Measurements from ENCODE around the gene PAX3.

PAX3 gene

GRCh38 chr2:222298311-222299150, at the start of gene PAX3:
Gene PAX3 (minus strand): TSS chr2:222298998. CDS start chr2:222298615, 383 bp downstream.
- Histone ChIP-seq H2AFZ (ENCODE audit: low read depth, low read length, severe bottlenecking) (no peak within 1 kb of the TSS), H3K4me3 (ENCODE audit: insufficient read depth, low read length, poor library complexity, severe bottlenecking) (no peak within 1 kb of the TSS), H3F3A (ENCODE audit: insufficient read depth) (no peaks in the 10 kb centered on the region), H3K27me3 (ENCODE audit: low read length) (no peaks in the 10 kb centered on the region), H4K20me1 (ENCODE audit: low read depth, low read length) (no peaks in the 10 kb centered on the region), H3K9ac (ENCODE audit: low read length) (no peak within 1 kb of the TSS), H3K9me2 (replicated peaks; ENCODE audit: insufficient read depth, low read length) (no peaks in the 10 kb centered on the region), H3K9me3 (ENCODE audit: insufficient read depth, low read length) (no peaks in the 10 kb centered on the region), H3K36me3 (ENCODE audit: low read length) (no peaks in the 10 kb centered on the region), H3K4me2 (ENCODE audit: low read depth, low read length, poor library complexity, severe bottlenecking) (no peak within 1 kb of the TSS), H3K27ac (ENCODE audit: low read depth, low read length) (no peak within 1 kb of the TSS), H3K79me2 (ENCODE audit: insufficient read depth, low read length) (no peaks in the 10 kb centered on the region)
- TF ChIP-seq CTCF (IDR thresholded peaks at IDR 0.05; ENCODE audit: insufficient read depth, low read length, poor library complexity, severe bottlenecking) (no peak), EZH2phosphoT487 (conservative IDR thresholded peaks at IDR 0.05; ENCODE audit: low read length) (no peak)

GRCh38 chr2:222341331-222341730, 42.5 kb upstream of the PAX3 start:
- TF ChIP-seq CTCF (IDR thresholded peaks at IDR 0.05; ENCODE audit: insufficient read depth, low read length, poor library complexity, severe bottlenecking) (no peak), EZH2phosphoT487 (conservative IDR thresholded peaks at IDR 0.05; ENCODE audit: low read length) (no peak)
- Histone ChIP-seq H3K4me2 (ENCODE audit: low read depth, low read length, poor library complexity, severe bottlenecking) (no peak overlapping the region), H3K27me3 (ENCODE audit: low read length) (no peaks in the 10 kb centered on the region), H3K27ac (ENCODE audit: low read depth, low read length) (no peak overlapping the region), H3K36me3 (ENCODE audit: low read length) (no peaks in the 10 kb centered on the region), H4K20me1 (ENCODE audit: low read depth, low read length) (no peaks in the 10 kb centered on the region), H3K9ac (ENCODE audit: low read length) (no peak overlapping the region), H3F3A (ENCODE audit: insufficient read depth) (no peaks in the 10 kb centered on the region), H2AFZ (ENCODE audit: low read depth, low read length, severe bottlenecking) (no peak overlapping the region), H3K79me2 (ENCODE audit: insufficient read depth, low read length) (no peaks in the 10 kb centered on the region), H3K9me2 (replicated peaks; ENCODE audit: insufficient read depth, low read length) (no peaks in the 10 kb centered on the region), H3K9me3 (ENCODE audit: insufficient read depth, low read length) (no peaks in the 10 kb centered on the region), H3K4me3 (ENCODE audit: insufficient read depth, low read length, poor library complexity, severe bottlenecking) (no peak overlapping the region)

- H3K4me3 ChIP-seq (ENCODE audit: insufficient read depth, low read length, poor library complexity, severe bottlenecking) = no peak overlapping the region
- no peaks in the 10 kb centered on the region for H3K36me3 ChIP-seq (ENCODE audit: low read length)
- no peak overlapping the region for H3K9ac ChIP-seq (ENCODE audit: low read length)
- no peak overlapping the region for H3K4me2 ChIP-seq (ENCODE audit: low read depth, low read length, poor library complexity, severe bottlenecking)
- no peaks in the 10 kb centered on the region for H3K9me3 ChIP-seq (ENCODE audit: insufficient read depth, low read length)
- no peaks in the 10 kb centered on the region for H3K27me3 ChIP-seq (ENCODE audit: low read length)
- H3F3A ChIP-seq (ENCODE audit: insufficient read depth) = no peaks in the 10 kb centered on the region
- H3K9me2 ChIP-seq (replicated peaks; ENCODE audit: insufficient read depth, low read length) = no peaks in the 10 kb centered on the region
- H3K79me2 ChIP-seq (ENCODE audit: insufficient read depth, low read length) = no peaks in the 10 kb centered on the region
- no peaks in the 10 kb centered on the region for H4K20me1 ChIP-seq (ENCODE audit: low read depth, low read length)
- no peak overlapping the region for H2AFZ ChIP-seq (ENCODE audit: low read depth, low read length, severe bottlenecking)
- TF ChIP-seq CTCF (IDR thresholded peaks at IDR 0.05; ENCODE audit: insufficient read depth, low read length, poor library complexity, severe bottlenecking) (no peak), EZH2phosphoT487 (conservative IDR thresholded peaks at IDR 0.05; ENCODE audit: low read length) (no peak)
- no peak overlapping the region for H3K27ac ChIP-seq (ENCODE audit: low read depth, low read length)
These were observed 39.6 kb upstream of the PAX3 start for GRCh38 chr2:222338374-222338773.
